AG04450 (cell line): ENCODE data around the gene CCDC85A. TPM values are rescaled to one million over a fixed set of nuclear protein-coding genes. Genes with fewer than 3 reads are reported as not detected.

Experiments
- CTCF ChIA-PET: fragments of 300-600, 350-600 bp; formaldehyde crosslinking; extraction: SDS; loops from one replicate; lab custom pipeline; 2022; ENCODE audit warnings: antibody characterized with exemption, inconsistent platforms; lab: Charles Lee
- POLR2A ChIA-PET: fragments of 350-600 bp; formaldehyde crosslinking; extraction: SDS; loops from one replicate; lab custom pipeline; 2021; ENCODE audit warnings: antibody characterized with exemption, inconsistent platforms; lab: Yijun Ruan, JAX
- DNase-seq: peaks from one replicate; pipeline ENCODE4 v3.0.0-alpha.2; 2011; ENCODE audit warnings: low read depth, low spot score
- H3K27ac ChIP-seq: one replicate; pipeline ENCODE4 v1.5.1; 2012; ENCODE audit warnings: low read depth, low read length, control low read depth
- H3K27me3 ChIP-seq: one replicate; pipeline ENCODE4 v1.6.0; 2012; ENCODE audit warnings: low read length; ENCODE audit not compliant: control insufficient read depth, insufficient read depth
- H3K4me3 ChIP-seq: 2 replicates; pipeline ENCODE4 v1.5.1; 2011; ENCODE audit warnings: mild to moderate bottlenecking, low read depth, low read length, control low read depth
- H3K9me3 ChIP-seq: 2 replicates; pipeline ENCODE4 v1.5.1; 2012; ENCODE audit warnings: low read length; ENCODE audit not compliant: control insufficient read depth, insufficient read depth
- polyA plus RNA-seq: library from polyadenylated mRNA; depleted of rRNA; stranded (reverse); fragments of >200 nt; gene quantifications from 2 replicates; pipeline ENCODE4 v1.2.3, GENCODE V29; 2011
- TF ChIP-seq, protein P1 (sequence below): IDR thresholded peaks from 2 replicates; pipeline ENCODE4 v1.5.1; 2011; ENCODE audit warnings: low read depth, low read length, control low read depth, inconsistent platforms

Gene CCDC85A
- polyA plus RNA-seq, 1 experiment, result not detected

DNA sequence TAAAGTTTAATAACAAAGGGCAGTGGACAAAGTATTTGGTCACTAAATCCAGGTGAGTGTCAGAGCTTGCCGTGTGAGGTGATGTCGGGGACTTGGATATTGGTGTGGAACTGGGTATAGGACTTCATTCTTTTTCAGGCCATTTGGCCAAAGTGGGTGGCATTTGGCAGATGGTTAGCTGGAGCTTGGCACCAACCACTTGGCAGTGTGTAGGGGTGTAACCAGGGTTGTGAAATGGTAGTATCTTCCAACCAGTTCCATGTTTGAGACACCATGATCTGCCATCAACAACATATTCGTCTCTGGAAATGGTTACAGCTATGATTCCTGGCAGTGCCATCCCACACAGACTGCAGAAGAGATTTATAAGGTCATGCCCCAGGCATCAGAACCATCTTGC, 113.9 kb downstream of the CCDC85A start:
- ChIA-PET CTCF (no interaction called here), POLR2A (no interaction called here)
- no peak overlapping the region for H3K27ac ChIP-seq
- no peak overlapping the region for H3K4me3 ChIP-seq
- no peak for DNase-seq
- TF ChIP-seq, protein P1, sequence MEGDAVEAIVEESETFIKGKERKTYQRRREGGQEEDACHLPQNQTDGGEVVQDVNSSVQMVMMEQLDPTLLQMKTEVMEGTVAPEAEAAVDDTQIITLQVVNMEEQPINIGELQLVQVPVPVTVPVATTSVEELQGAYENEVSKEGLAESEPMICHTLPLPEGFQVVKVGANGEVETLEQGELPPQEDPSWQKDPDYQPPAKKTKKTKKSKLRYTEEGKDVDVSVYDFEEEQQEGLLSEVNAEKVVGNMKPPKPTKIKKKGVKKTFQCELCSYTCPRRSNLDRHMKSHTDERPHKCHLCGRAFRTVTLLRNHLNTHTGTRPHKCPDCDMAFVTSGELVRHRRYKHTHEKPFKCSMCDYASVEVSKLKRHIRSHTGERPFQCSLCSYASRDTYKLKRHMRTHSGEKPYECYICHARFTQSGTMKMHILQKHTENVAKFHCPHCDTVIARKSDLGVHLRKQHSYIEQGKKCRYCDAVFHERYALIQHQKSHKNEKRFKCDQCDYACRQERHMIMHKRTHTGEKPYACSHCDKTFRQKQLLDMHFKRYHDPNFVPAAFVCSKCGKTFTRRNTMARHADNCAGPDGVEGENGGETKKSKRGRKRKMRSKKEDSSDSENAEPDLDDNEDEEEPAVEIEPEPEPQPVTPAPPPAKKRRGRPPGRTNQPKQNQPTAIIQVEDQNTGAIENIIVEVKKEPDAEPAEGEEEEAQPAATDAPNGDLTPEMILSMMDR, result no peak
- H3K27me3 ChIP-seq, result no peaks in the 10 kb centered on the region
- H3K9me3 ChIP-seq, result peaks cover 4% of the 10 kb centered on the region; the same call in 1 of the 2 replicates

DNA sequence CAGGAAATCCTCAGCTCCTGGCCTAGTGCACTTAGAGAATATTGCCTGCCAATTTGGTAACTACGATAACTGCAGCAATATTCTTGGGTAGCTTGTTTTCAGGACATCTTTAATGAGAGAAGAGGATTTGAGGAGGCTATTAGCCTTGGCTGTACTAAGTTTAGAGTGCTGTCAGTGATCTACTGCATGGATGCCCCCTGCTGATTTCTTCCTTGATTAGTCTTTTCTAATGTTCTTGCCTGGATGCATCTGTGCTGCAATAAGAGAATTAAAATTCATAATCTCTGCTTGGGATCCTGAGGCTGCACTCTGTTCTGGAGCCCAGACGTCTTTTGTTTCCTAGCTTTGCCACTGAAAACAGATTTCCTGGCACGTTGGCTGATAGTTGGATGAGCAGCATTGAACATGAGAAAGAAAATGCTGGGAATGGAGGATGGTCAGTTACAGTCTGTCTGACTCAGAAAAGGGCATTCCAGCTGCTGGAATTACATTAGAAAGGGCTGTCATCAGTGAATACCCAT, 115.4 kb downstream of the CCDC85A start:
- ChIA-PET POLR2A (no interaction called here), CTCF (no interaction called here)
- H3K4me3 ChIP-seq, result no peak overlapping the region
- DNase-seq, result no peak
- no peaks in the 10 kb centered on the region for H3K27me3 ChIP-seq
- H3K27ac ChIP-seq, result no peak overlapping the region
- H3K9me3 ChIP-seq, result peaks cover 4% of the 10 kb centered on the region; the same call in 1 of the 2 replicates
- TF ChIP-seq, protein P1, result no peak

DNA sequence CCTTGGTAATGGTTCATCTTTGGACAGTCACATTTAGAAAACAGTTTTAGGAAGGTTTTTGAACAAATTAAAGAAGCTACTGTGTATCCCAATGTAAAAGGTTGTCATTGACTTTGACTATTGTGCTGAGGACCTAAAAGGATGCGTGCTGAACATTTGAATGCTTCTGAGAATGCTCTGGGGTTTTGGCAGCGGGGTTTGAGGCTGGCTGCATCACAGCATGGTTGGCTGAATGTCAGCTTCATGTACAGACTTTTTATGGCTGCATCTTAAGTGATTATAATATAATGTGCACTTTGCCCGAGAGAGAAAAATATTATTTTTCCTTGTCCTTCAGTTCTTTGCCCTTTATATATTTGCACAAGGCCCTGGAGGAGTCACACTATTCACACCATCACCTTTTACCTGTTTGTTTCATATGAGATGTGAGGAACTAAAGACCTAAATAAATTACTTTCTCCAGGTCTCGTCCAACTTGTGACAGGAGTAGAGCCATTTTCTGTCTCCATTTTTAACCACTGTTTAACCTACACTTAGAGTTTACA, 125.9 kb downstream of the CCDC85A start:
- TF ChIP-seq, protein P1, result no peak
- peaks cover under 1% of the 10 kb centered on the region for H3K9me3 ChIP-seq
- POLR2A ChIA-PET, result no interaction called here
- no peaks in the 10 kb centered on the region for H3K27me3 ChIP-seq
- H3K27ac ChIP-seq, result no peak overlapping the region
- CTCF ChIA-PET, result no interaction called here
- DNase-seq, result no peak
- H3K4me3 ChIP-seq, result no peak overlapping the region

DNA sequence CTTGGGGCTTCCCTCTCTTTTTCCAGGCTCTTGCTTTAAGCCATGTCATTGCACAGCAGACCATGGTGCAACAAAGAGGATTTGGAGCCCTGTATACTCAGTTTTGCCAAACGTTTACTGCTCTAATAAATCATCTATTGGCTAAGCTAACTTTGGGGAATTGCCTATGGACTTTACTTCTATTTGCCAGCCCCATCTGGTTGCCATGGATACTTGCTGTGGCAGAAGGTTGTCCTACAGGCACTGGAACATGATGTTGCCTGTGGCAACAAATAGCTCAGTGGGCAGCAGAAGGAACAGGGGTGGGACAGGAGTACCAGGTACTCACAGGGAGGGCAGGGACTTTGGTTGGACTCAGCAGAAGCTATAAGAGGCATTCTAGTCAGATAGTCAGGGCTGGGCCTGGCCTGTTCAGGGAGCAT, 129.7 kb downstream of the CCDC85A start:
- POLR2A ChIA-PET, result no interaction called here
- DNase-seq, result no peak
- CTCF ChIA-PET, result no interaction called here

DNA sequence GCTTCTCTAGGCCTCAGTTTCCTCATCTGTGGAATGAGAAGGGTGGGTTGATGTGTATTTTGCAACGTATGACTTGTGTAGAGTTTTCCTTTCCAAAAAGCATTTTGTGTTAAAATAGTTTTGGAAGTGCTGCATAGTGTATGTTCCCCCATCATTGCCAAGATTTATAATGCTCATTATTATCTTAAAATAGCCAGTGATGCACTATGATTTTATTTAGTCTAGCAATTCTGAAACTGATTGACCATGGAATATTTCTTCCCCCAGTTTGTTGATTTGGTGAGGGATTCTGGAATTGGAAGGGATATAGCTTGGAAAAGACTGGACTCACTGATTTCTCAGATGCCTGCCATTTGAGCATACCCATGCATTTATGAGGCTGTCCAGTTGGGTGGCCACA, 130.6 kb downstream of the CCDC85A start:
- TF ChIP-seq, protein P1, result no peak
- no peak for DNase-seq
- Histone ChIP-seq H3K9me3 (peaks cover 5% of the 10 kb centered on the region; the same call in 1 of the 2 replicates), H3K27me3 (no peaks in the 10 kb centered on the region), H3K4me3 (no peak overlapping the region), H3K27ac (no peak overlapping the region)
- POLR2A ChIA-PET, result no interaction called here
- CTCF ChIA-PET, result no interaction called here

More for the DNA sequence above, 129.7 kb downstream of the CCDC85A start:
- TF ChIP-seq, protein P1, result no peak
- no peak overlapping the region for H3K27ac ChIP-seq
- H3K9me3 ChIP-seq, result no peaks in the 10 kb centered on the region; the same call in 1 of the 2 replicates
- no peaks in the 10 kb centered on the region for H3K27me3 ChIP-seq
- no peak overlapping the region for H3K4me3 ChIP-seq
